GM19468 (cell line): ENCODE data around the gene MOXD1.
"Not testable (repeated sequence)": the region's sequence is repeated elsewhere in the genome, so short reads cannot be mapped to it uniquely, and the experiment has no call there.

Experiments
- ATAC-seq: cut with Tn5 transposase; IDR thresholded peaks from one replicate; pipeline ENCODE4 v1.9.1; 2021; ENCODE audit warnings: mild to moderate bottlenecking, moderate library complexity, moderate number of reproducible peaks; ENCODE audit not compliant: unreplicated experiment; ENCODE audit errors: extremely low read depth

The MOXD1 gene

DNA sequence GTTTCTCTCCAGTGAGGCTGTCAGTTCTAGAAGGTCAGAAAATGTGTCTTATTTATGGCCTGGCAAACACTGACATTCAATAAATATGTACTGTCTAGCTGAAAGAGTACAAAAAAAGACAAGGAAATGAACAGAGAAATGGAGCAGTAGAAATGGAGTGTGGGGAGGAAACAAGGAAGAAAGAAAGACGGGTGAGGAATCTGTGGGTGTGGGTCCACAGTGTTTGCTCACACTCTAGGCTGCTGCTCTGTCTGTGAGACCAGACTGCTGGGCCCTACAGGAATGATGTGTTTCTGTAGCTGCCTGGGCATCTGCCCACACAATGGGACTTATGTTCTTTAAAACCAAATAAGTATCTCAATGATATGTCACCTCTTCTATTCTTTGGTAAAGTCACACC lies 114.2 kb downstream of the MOXD1 start:
- ATAC-seq, result no peak

DNA sequence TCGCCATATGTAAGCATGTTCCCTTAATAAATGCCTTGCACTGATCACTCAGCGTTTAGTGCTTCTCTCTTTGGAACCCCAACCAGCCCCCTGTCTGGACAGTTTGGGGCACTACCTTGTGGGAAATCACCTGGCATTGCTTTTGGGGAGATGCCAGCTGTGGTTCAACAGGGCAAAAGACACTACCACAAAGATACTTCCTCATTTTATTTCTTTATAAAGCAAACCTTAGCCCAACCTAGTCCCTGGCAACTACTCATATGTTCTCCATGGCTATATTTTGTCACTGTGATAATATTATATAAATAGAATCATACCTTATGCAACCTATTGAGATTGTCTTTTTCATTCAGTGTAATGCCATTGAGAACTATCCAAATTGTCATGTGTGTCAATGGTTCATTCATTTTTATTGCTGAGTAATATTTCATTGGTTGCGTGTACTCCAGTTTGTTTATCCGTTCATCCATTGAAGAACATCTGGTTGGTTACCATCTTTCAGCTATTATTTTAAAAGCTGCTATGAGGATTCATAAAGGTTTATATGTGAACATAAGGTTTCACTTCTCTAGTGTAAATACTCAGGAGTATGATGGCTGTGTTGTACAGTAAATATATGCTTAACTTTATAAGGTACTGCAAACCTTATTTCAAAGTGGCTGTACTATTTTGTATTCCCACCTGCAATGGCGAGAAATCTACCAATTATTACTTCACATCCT lies 114.8 kb downstream of the MOXD1 start:
- no peak for ATAC-seq

DNA sequence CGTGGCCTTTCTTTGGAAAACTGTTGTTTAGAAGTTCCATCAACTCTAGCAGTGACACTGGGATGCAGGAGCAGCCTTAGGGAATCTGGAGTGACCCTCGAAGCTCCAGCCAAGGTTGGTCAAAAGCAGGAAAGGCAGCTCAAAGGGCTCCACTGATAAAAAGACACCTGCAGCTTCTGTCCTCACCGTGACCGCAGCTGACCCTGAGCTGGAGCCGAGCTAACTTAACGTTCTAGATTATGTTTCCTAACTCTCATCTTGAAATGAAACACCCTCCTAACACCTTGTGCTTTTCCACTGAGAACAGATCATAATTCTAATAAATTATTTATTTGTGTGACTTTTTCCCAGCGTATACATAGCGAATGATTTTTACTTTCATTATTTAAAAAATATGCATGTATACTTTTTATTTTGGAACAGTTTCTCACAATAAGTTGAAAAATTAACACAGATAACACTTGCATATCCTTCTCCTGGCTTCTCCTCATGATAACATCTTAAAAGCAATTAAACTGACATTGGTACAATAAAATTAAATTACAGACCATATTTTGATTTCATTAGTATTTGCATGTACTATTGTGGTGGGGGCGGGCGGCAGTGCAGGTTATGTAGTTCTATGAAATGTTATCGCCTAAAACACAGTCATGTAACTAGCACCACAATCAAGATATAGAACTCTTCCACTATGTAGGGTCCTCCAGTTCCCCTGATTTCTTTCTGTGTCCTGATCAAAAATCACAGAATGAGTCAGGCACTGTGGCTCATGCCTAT lies 116.1 kb downstream of the MOXD1 start:
- ATAC-seq, result no peak

- ATAC-seq, result no peak
These were observed 118.6 kb downstream of the MOXD1 start for GRCh38 chr6:132282696-132283095.

DNA sequence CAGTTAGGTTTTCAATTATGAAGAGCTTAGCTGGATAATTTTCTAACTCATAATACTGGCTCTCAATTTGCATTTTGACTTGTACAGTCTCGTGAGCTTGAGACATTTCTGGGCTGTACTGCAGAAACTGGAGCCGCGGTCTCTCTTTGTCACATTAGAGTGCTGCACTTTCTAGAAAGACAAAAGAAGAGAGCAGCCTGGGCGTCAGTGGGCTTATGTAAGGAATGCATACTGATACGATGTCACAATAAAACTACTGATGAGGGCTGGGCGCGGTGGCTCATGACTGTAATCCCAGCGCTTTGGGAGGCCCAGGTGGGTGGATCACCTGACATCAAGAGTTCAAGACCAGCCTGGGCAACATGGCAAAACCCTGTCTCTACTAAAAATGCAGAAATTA lies 120.8 kb downstream of the MOXD1 start:
- no peak for ATAC-seq

DNA sequence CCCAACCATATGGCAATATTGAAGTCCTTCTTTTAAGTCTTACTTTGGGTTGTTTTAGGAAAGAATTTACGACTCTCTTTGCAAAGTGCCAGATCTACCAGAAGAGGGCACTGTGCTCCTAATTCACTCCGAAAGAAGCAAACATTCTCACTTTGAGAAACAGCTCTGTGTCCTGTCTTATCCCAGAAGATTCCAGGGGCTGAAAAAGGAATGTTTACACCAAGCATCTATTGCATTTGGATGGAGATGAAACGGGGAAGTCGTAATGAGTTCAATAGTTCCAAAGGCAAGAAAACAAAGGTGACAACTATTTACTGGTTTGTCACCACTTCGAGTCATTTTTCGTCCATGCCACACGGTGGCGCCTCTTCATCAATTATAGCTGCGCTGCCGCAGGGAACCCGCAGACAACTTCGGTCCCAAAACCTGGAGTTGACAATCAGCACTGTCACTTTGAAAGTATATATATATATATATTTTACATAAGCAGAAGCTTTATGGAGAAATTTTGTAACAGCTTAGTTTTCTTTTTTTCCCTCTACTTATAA lies 121.6 kb downstream of the MOXD1 start:
- peak; percentile 73 for ATAC-seq

DNA sequence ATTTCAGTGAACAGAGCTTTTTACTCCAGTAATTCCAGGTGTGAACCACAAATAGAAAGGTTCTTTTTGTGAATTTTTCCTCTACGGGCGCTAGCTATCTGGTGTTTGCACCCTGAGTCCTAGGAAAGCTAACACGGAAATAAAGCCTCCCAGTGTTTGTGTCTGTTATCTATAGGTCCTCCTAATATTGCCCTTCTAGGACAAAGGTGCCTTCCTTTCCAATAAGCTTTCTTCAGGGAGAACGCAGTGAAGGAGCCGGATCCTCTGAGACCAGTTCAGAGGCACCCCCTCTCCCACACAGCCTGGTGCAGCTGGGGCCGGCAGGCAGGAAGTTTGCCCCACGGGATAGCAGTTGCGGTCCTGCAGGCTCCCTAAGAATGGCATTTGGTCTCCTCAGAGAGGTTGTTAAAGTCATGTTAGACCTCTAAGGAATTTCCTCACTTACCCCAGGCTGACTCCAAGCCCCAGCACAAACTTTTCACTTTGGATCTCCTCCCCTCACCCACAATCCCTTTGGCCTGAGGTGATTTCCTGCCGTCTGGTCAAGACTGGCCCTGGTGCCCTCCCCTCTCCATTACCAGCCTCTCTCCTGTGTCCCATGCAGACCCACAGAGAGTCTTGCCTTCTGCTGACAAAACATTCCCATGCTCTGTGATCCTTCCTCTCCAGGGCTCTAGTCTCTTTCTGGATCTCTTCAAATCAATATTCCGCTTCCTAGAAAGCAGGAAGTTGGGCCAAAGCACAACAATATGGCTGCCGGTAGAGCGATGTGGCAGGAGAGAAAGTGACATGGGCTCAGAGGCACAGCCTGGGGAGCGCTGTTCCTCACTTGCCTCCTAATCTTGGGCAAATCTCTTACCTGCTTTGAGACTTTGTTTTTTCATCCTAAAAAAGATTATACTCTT lies 126.0 kb downstream of the MOXD1 start:
- ATAC-seq, result no peak

GRCh38 chr6:132272776-132273175 lies 128.5 kb downstream of the MOXD1 start:
- no peak for ATAC-seq

DNA sequence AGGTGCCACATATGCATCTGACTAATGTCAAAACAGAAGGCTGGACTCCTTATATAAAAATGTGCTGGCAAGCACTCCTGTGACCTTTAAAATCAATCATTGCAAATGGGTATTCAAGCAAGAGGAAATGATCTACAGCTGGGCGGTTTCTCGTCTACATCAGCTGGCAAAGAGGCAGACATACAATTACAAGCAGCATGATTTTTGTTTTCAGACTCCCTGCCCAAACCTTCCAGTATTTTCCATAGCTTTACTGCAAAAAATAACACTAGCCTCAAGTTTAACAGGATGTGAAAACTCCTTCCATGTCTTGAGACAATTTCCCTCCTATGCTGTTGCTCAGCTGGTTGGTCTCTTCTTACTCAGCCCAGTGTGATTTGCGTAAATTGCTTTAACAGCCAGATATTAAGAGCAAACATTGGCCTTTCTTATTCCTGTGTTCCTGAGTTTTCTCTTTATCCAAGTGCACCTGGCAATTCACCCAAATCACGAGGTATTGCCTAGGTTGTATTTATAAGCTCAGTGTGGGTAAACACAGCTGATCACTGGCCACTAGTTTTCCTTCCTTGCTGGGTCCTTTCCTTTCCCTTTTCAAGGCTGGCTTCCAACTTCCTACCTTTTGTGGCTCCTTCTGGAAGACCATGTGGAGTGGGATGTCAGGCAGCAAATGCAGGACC lies 130.4 kb downstream of the MOXD1 start:
- ATAC-seq, result no peak

DNA sequence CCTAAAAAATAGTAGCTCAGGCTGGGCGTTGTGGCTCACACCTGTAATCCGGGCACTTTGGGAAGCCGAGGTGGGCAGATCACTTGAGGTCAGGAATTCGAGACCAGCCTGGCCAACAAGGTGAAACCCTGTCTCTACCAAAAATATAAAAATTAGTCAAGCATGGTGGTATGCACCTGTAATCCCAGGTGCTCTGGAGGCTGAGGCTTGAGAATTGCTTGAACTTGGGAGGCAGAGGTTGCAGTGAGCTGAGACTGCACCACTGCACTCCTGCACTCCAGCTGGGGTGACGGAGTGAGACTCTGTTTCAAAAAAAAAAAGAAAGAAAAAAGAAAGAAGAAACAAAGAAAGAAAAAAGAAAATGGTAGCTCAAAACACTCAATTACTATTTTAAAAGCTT lies 132.6 kb downstream of the MOXD1 start:
- ATAC-seq, result not testable (repeated sequence)

GRCh38 chr6:132268209-132268608 lies 133.1 kb downstream of the MOXD1 start:
- ATAC-seq, result no peak

GRCh38 chr6:132265451-132266097 lies 135.7 kb downstream of the MOXD1 start:
- no peak for ATAC-seq

DNA sequence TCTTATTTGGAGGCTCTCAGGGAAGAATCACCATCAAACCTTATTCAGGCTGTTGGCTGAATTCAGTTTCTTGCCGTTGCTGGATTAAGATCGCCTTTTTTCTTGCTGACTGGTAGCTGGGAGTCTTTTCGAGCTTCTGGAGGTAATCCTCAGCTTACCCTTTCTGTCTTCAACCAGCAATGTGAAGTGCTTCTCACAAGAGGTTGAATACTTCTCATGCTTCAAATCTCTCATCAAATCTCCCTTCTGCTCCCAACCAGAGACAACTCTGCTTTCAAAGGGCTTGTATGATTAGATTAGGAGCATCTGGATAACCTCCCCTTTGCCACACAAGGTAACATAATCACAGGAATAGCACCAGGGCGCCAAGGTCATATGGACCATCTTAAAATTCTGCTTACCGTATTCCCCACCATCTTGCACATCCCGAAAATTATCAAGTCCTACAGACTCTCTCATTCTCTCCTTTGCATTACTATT lies 137.2 kb downstream of the MOXD1 start:
- no peak for ATAC-seq

- no peak for ATAC-seq
These were observed 139.9 kb downstream of the MOXD1 start for GRCh38 chr6:132261354-132261753.

DNA sequence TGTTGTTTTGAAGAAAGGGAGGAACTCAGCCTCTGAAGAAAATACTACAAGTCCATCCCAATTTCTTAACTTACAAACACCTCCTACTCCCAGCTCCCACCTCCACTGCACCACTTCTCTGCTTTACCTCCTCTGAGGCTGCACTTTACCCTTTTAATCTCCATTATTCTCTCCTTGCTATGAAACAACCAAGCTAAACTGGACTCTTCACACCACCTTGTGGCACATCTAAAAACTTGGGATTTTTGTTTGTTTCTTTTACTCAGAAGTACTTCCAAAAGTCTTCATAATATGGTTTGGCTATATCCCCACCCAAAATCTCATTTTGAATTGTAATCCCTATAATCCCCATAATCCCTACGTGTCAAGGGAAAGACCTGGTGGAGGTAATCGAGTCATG lies 142.2 kb downstream of the MOXD1 start:
- ATAC-seq, result no peak

DNA sequence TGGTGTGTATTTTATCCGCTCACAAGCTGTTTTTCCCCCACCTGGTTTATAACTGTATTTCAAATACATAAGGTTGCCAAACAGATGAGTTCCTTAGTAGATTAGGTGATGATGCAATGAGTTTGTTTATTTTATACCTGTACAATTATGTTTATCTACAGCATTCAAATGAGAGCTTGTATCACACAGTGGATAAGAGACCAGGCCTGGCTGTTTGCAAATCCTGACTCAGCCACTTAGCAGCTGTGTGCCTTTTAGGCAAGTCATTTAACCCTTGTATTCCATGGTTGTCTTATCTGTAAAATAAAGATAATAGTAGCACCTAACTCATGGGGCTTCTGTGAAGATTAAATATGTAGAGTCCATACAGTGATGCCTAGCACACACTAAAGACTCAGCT lies 143.7 kb downstream of the MOXD1 start:
- no peak for ATAC-seq

- no peak for ATAC-seq
These were observed 144.8 kb downstream of the MOXD1 start for GRCh38 chr6:132256457-132256856.

DNA sequence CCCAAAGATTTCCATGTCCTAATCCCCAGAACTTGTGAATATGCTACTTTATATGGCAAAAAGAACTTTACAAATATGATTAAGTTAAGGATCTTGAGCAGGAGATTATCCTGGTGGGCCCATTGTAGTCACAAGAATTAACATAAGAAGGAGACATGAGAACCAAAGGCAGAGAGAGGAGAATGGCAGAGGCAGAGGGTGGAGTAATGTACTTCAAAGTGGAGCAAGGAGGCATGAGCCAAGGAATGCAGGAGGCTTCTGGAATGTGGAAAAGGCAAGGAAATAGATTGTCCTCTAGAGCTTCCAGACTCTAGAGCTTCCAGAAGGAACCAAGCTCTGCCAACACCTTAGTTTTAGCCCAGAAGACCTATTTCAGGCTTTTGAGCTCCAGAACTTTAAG lies 147.4 kb downstream of the MOXD1 start:
- no peak for ATAC-seq

- no peak for ATAC-seq
These were observed 148.1 kb downstream of the MOXD1 start for GRCh38 chr6:132253211-132253610.
